Measurements from ENCODE around the gene UHRF1. TPM values are rescaled to one million over a fixed set of nuclear protein-coding genes. Genes with fewer than 3 reads are reported as not detected.

Gene UHRF1
- total RNA-seq, 1 donor from 2014 or later, result 63.5 TPM

GRCh38 chr19:4979211-4979807, 70.0 kb downstream of the UHRF1 start:
- TF ChIP-seq CTCF (IDR thresholded peaks at IDR 0.05; ENCODE audit: unreplicated experiment), result no peak
- H3K36me3 Mint-ChIP-seq (ENCODE audit: insufficient read depth), result peaks cover 3% of the 10 kb centered on the region
- DNase-seq (ENCODE audit: low spot score, unreplicated experiment), result no peak
- H3K27ac Mint-ChIP-seq, result no peak overlapping the region
- H3K4me1 Mint-ChIP-seq (ENCODE audit: low read depth), result peaks cover 11% of the 10 kb centered on the region
- no peaks in the 10 kb centered on the region for H3K27me3 Mint-ChIP-seq
- no peak overlapping the region for H3K4me3 Mint-ChIP-seq (ENCODE audit: low read depth)
- no peaks in the 10 kb centered on the region for H3K9me3 Mint-ChIP-seq (ENCODE audit: low read depth)

DNA sequence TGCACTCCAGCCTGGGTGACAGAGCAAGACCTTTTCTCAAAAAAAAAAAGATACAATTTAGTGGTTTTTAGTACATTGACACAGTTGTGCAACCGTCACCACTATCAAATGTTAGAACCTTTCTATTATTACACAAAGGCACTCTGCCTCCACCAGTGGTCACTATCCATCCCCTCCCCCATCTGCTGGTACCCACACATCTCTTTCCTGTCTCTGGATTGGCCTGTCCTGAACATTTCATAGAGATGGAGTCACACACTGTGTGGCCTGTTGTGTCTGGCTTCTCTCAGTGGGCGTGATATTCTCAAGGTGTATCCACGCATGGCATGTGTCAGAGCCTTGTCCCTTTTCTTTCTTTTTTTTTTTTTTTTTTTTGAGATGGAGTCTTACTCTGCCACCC, 70.8 kb downstream of the UHRF1 start:
- Mint-ChIP-seq H3K27ac (no peak overlapping the region), H3K36me3 (ENCODE audit: insufficient read depth) (peaks cover 3% of the 10 kb centered on the region), H3K27me3 (no peaks in the 10 kb centered on the region), H3K9me3 (ENCODE audit: low read depth) (no peaks in the 10 kb centered on the region), H3K4me3 (ENCODE audit: low read depth) (no peak overlapping the region), H3K4me1 (ENCODE audit: low read depth) (peaks cover 8% of the 10 kb centered on the region)
- no peak for TF ChIP-seq CTCF (IDR thresholded peaks at IDR 0.05; ENCODE audit: unreplicated experiment)
- no peak for DNase-seq (ENCODE audit: low spot score, unreplicated experiment)

DNA sequence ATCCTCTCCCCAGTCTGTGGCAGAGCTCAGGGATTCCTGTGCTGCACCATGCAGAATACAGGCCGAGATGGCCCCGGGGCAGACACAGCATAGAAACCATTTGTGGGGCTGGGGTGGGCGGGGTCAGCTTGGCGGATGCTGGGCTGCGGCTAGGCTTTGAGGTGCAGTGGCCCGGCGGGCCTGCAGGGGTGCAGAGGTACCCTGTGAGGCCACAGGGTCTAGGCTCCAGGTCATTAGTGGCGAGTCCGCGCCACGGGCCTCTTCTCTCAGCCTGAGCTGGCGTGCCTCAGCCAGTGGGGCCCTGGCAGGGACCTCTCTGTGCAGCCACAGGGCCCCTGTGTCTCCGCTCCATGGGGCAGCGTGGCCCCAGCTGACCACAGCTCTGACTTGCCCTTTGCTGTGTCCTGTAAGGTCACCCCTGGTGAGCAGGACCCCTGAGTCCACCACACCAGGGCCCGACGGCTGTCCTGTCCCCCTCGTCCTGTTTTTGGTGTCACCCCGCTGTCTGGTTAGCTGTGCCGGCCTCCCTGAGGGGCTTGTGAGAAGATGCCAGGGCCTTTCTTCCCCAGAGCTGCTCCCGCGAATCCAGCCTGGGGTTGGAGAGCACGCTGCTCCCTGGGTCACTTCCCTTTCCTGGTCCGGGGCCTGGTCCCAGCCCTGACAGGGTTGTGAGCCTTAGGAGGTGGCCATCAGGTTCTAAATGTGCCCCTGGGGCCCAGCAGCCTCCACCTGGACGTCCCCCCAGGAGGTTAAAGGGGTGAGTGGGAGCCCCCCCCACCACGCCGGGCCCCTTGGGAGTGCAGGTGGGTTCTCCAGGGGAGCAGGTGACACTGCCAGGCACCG, 71.8 kb downstream of the UHRF1 start:
- Mint-ChIP-seq H3K36me3 (ENCODE audit: insufficient read depth) (peaks cover 3% of the 10 kb centered on the region), H3K9me3 (ENCODE audit: low read depth) (no peaks in the 10 kb centered on the region), H3K27ac (no peak overlapping the region), H3K27me3 (no peaks in the 10 kb centered on the region), H3K4me1 (ENCODE audit: low read depth) (peaks cover 9% of the 10 kb centered on the region), H3K4me3 (ENCODE audit: low read depth) (no peak overlapping the region)
- no peak for DNase-seq (ENCODE audit: low spot score, unreplicated experiment)
- TF ChIP-seq CTCF (IDR thresholded peaks at IDR 0.05; ENCODE audit: unreplicated experiment), result peak; percentile 10

GRCh38 chr19:4981681-4981958, 72.3 kb downstream of the UHRF1 start:
- peaks cover 3% of the 10 kb centered on the region for H3K36me3 Mint-ChIP-seq (ENCODE audit: insufficient read depth)
- H3K27ac Mint-ChIP-seq, result no peak overlapping the region

More at GRCh38 chr19:4981681-4981958, 72.3 kb downstream of the UHRF1 start:
- TF ChIP-seq CTCF (IDR thresholded peaks at IDR 0.05; ENCODE audit: unreplicated experiment), result no peak
- peaks cover 12% of the 10 kb centered on the region for H3K4me1 Mint-ChIP-seq (ENCODE audit: low read depth)
- no peaks in the 10 kb centered on the region for H3K9me3 Mint-ChIP-seq (ENCODE audit: low read depth)
- no peaks in the 10 kb centered on the region for H3K27me3 Mint-ChIP-seq
- H3K4me3 Mint-ChIP-seq (ENCODE audit: low read depth), result no peak overlapping the region
- no peak for DNase-seq (ENCODE audit: low spot score, unreplicated experiment)

Data from progenitor cell of endocrine pancreas (in vitro differentiated cells).